GM12878 (cell line): ENCODE measurements around the gene RCCD1. TPM values are rescaled to one million over a fixed set of nuclear protein-coding genes. Genes with fewer than 3 reads are reported as not detected.

Experiments used
- ATAC-seq: fragments of 200-7000 bp; cut with Tn5 transposase; 3 replicates; pipeline ENCODE4 v1.9.1; 2020; ENCODE audit warnings: mild to moderate bottlenecking, moderate library complexity
- BruUV-seq: library from RNA; stranded (reverse); fragments of 400-500 nt; replicated peaks from 2 replicates; lab custom pipeline; 2021; lab: Mats Ljungman, UMichigan
- CTCF ChIA-PET: fragments of 300-600 bp; sonication (Branson Sonifier 250); formaldehyde crosslinking; extraction: SDS; loops from one replicate; lab custom pipeline; 2021; ENCODE audit warnings: inconsistent platforms; lab: Yijun Ruan, JAX
- POLR2A ChIA-PET: fragments of 350-600 bp; formaldehyde crosslinking; extraction: SDS; loops from one replicate; lab custom pipeline; 2021; ENCODE audit warnings: inconsistent platforms; lab: Charles Lee
- RAD21 ChIA-PET: fragments of 300-600 bp; sonication (Branson Sonifier 250); formaldehyde crosslinking; loops from one replicate; lab custom pipeline; 2023; ENCODE audit warnings: antibody characterized with exemption; ENCODE audit not compliant: unreplicated experiment; lab: Charles Lee
- SMC1A ChIA-PET: fragments of 300-600 bp; sonication (Branson Sonifier 250); formaldehyde crosslinking; loops from one replicate; lab custom pipeline; 2023; ENCODE audit not compliant: unreplicated experiment, uncharacterized antibody; lab: Charles Lee
- DNase-seq: peaks from one replicate; pipeline ENCODE4 v3.0.0-alpha.2; 2011; ENCODE audit warnings: low read depth, low spot score
- FAIRE-seq: peaks from 3 replicates; lab custom pipeline; 2011; peaks lifted over from hg19 to GRCh38; lab: Jason Lieb, UNC
- H2AFZ ChIP-seq: 2 replicates; pipeline ENCODE4 v1.6.0; 2011; ENCODE audit warnings: low read depth, low read length, control low read depth; ENCODE audit not compliant: control insufficient read depth
- H3K27ac ChIP-seq: 2 replicates; pipeline ENCODE4 v1.5.1; 2011; ENCODE audit warnings: control low read depth; ENCODE audit not compliant: control insufficient read depth, insufficient read depth
- H3K27me3 ChIP-seq, 2 experiments: replicated peaks in 1 of 2; 2 replicates each; pipeline versions ENCODE4 v1.6.0 to v1.6.1; 2011; ENCODE audit warnings: low read length in 1 of 2; ENCODE audit not compliant: control insufficient read depth in 2 of 2, insufficient read depth in 2 of 2
- H3K36me3 ChIP-seq, 2 experiments: 2 replicates each; pipeline ENCODE4 v1.5.1; 2011; ENCODE audit warnings: low read length in 1 of 2; ENCODE audit not compliant: control insufficient read depth in 2 of 2, insufficient read depth in 2 of 2
- H3K4me1 ChIP-seq: 2 replicates; pipeline ENCODE4 v1.6.1; 2011; ENCODE audit warnings: mild to moderate bottlenecking, low read length, moderate library complexity, mixed read lengths; ENCODE audit not compliant: control insufficient read depth, insufficient read depth
- H3K4me2 ChIP-seq: 2 replicates; pipeline ENCODE4 v1.6.0; 2011; ENCODE audit warnings: control low read depth; ENCODE audit not compliant: control insufficient read depth, insufficient read depth
- H3K4me3 ChIP-seq: fragments of 200-600 bp; sonication (generic); 2 replicates; pipeline ENCODE4 v1.5.1; 2016
- H3K79me2 ChIP-seq: 2 replicates; pipeline ENCODE4 v1.6.0; 2011; ENCODE audit warnings: low read length; ENCODE audit not compliant: control insufficient read depth, insufficient read depth
- H3K9ac ChIP-seq: 2 replicates; pipeline ENCODE4 v1.8.0; 2011; ENCODE audit warnings: low read length, control low read depth, mixed read lengths; ENCODE audit not compliant: control insufficient read depth, insufficient read depth
- H3K9me3 ChIP-seq: replicated peaks from 3 replicates; pipeline ENCODE4 v1.5.1; 2011; ENCODE audit warnings: mild to moderate bottlenecking, low read length; ENCODE audit not compliant: control insufficient read depth, insufficient read depth
- H4K20me1 ChIP-seq: 2 replicates; pipeline ENCODE4 v1.6.0; 2011; ENCODE audit not compliant: control insufficient read depth, insufficient read depth
- EED ChIP-seq: sonication (generic); IDR thresholded peaks from 2 replicates; pipeline ENCODE4 v1.6.1; 2016; ENCODE audit warnings: antibody characterized with exemption, low read depth
- HCFC1 ChIP-seq: fragments of 150-350 bp; IDR thresholded peaks from 2 replicates; pipeline ENCODE4 v1.6.1; 2014; ENCODE audit warnings: low read length
- KDM1A ChIP-seq: fragments of 200-600 bp; sonication (generic); IDR thresholded peaks from 2 replicates; pipeline ENCODE4 v1.6.1; 2016; ENCODE audit warnings: borderline replicate concordance
- MEF2B ChIP-seq: fragments of 450-650 bp; IDR thresholded peaks from 2 replicates; pipeline ENCODE4 v1.6.1; 2018; ENCODE audit warnings: mild to moderate bottlenecking, moderate library complexity; ENCODE audit not compliant: partially characterized antibody, poor library complexity, severe bottlenecking
- NRF1 ChIP-seq: conservative IDR thresholded peaks from 2 replicates; pipeline ENCODE4 v1.6.1; 2011; ENCODE audit warnings: mild to moderate bottlenecking, low read depth, low read length, improper control_type of control experiment
- SREBF1 ChIP-seq: IDR thresholded peaks from 2 replicates; pipeline ENCODE4 v1.6.1; 2012; ENCODE audit warnings: mild to moderate bottlenecking, low read length
- SUPT20H ChIP-seq: IDR thresholded peaks from 2 replicates; pipeline ENCODE4 v1.6.1; 2011; ENCODE audit warnings: low read depth, mild to moderate bottlenecking, low read length, moderate library complexity, borderline replicate concordance; ENCODE audit not compliant: control insufficient read depth
- TCF3 ChIP-seq: IDR thresholded peaks from 2 replicates; pipeline ENCODE4 v1.6.1; 2012; ENCODE audit warnings: low read depth, mild to moderate bottlenecking, low read length, borderline replicate concordance; ENCODE audit not compliant: insufficient read depth
- ZNF622 ChIP-seq: fragments of 450-650 bp; IDR thresholded peaks from 2 replicates; pipeline ENCODE4 v1.6.1; 2017; ENCODE audit warnings: mild to moderate bottlenecking, inconsistent platforms
- WGBS: methylation state at CpG from one replicate; pipeline ENCODE4 v1.1.6; 2016; ENCODE audit warnings: low lambda C conversion rate; ENCODE audit not compliant: insufficient replicate concordance, insufficient coverage; ENCODE audit errors: missing lambda C conversion rate; 5-methylcytosine and 5-hydroxymethylcytosine counted together
- in situ Hi-C: fragments of 300-500 bp; cut with MboI; formaldehyde crosslinking; loops from 9 replicates; pipeline ENCODE4 v1.14.3; 2018; ENCODE audit warnings: mixed read lengths
- intact Hi-C: fragments of 100-400 bp; cut with micrococcal nuclease; formaldehyde crosslinking; loops from one replicate; pipeline ENCODE4 v1.14.2; 2022; ENCODE audit not compliant: unreplicated experiment
- polyA plus RNA-seq, 11 experiments: library from polyadenylated mRNA; depleted of rRNA in 4 of 11; unstranded in 6 of 11; stranded (reverse) in 5 of 11; fragments of >200 nt; fragmentation: Nextera tagmentation in 4 of 11; fragmentation: Illumina TruSeq in 1 of 11; extraction: Ambion mirVana in 4 of 11; extraction: Trizol in 1 of 11; gene quantifications; 1 replicate in 1 of 11; 2 replicates in 10 of 11; pipeline versions ENCODE4 v1.2.1 to v1.2.3, GENCODE V29; 2011 to 2016; ENCODE audit warnings: inconsistent platforms in 2 of 11, missing spikeins in 2 of 11, low read depth in 1 of 11
- total RNA-seq, 4 experiments: library from RNA; depleted of rRNA in 3 of 4; stranded (reverse); fragments of >200 nt in 3 of 4; fragmentation: Illumina TruSeq in 1 of 4; extraction: Trizol in 1 of 4; gene quantifications; 2 replicates each; pipeline versions ENCODE4 v1.2.1 to v1.2.3, GENCODE V29; 2013 to 2021
- TF ChIP-seq, protein P1 (sequence below): fragments of 450-650 bp; IDR thresholded peaks from 2 replicates; pipeline ENCODE4 v1.6.1; 2017; ENCODE audit warnings: mild to moderate bottlenecking, low read depth, inconsistent platforms; ENCODE audit not compliant: poor library complexity, severe bottlenecking
- TF ChIP-seq, protein P2 (sequence below): IDR thresholded peaks from 2 replicates; pipeline ENCODE4 v1.6.1; 2011; ENCODE audit warnings: low read depth, mild to moderate bottlenecking, low read length, moderate library complexity, borderline replicate concordance; ENCODE audit errors: extremely low read depth

RCCD1 gene
- total and polyA plus RNA-seq, 10 of the 15 experiments (the other 5 are each of a cell fraction or from before 2014, with no cell fraction given), result 5.2 to 30.4 (median 20.9) TPM

DNA sequence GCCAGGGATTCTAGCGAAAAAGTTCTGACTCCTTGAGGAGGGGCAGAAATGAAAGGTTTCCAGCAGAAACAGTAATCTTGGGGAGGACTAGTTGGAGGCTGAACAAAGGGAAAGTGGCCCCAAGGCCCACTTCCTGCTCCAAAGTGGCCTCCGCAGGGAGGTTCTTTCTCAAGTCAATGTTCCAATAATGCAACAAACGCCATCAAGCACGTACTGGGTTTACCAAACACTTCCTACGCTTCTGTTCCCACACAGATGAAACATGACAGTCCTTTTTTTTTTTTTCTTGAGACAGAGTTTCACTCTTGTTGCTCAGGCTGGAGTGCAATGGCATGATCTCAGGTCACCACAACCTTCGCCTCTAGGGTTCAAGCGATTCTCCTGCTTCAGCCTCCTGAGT lies 9.6 kb upstream of the RCCD1 start:
- DNase-seq (no peak), ATAC-seq (no peak), FAIRE-seq (no peak)
- Histone ChIP-seq H3K4me2 (no peak overlapping the region), H3K4me3 (no peak overlapping the region), H3K4me1 (no peaks in the 10 kb centered on the region), H3K27ac (no peak overlapping the region), H3K27me3 (no peaks in the 10 kb centered on the region), H2AFZ (no peak overlapping the region), H3K9ac (no peak overlapping the region), H3K9me3 (no peaks in the 10 kb centered on the region), H4K20me1 (no peaks in the 10 kb centered on the region), H3K79me2 (no peaks in the 10 kb centered on the region), H3K36me3 (peaks cover 19 to 41% of the 10 kb centered on the region in 2 experiments)
- WGBS, result 94% methylated on average over 7 of the region's 7 CpGs
- no TSS peak for BruUV-seq
- TF ChIP-seq, protein P1, sequence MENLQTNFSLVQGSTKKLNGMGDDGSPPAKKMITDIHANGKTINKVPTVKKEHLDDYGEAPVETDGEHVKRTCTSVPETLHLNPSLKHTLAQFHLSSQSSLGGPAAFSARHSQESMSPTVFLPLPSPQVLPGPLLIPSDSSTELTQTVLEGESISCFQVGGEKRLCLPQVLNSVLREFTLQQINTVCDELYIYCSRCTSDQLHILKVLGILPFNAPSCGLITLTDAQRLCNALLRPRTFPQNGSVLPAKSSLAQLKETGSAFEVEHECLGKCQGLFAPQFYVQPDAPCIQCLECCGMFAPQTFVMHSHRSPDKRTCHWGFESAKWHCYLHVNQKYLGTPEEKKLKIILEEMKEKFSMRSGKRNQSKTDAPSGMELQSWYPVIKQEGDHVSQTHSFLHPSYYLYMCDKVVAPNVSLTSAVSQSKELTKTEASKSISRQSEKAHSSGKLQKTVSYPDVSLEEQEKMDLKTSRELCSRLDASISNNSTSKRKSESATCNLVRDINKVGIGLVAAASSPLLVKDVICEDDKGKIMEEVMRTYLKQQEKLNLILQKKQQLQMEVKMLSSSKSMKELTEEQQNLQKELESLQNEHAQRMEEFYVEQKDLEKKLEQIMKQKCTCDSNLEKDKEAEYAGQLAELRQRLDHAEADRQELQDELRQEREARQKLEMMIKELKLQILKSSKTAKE, result no peak
- TF ChIP-seq EED, result no peak
- no peak for TF ChIP-seq SREBF1
- SMC1A ChIA-PET, result no interaction called here
- POLR2A ChIA-PET, result no interaction called here
- RAD21 ChIA-PET, result no interaction called here
- intact Hi-C loops, result no loop called here
- in situ Hi-C loops, result no loop called here
- CTCF ChIA-PET, result interaction anchor here (2.6 kb wide), 1 partner anchor 10 kb away, joined by 16 read pairs; the partner anchor contains the start of gene UNC45A

DNA sequence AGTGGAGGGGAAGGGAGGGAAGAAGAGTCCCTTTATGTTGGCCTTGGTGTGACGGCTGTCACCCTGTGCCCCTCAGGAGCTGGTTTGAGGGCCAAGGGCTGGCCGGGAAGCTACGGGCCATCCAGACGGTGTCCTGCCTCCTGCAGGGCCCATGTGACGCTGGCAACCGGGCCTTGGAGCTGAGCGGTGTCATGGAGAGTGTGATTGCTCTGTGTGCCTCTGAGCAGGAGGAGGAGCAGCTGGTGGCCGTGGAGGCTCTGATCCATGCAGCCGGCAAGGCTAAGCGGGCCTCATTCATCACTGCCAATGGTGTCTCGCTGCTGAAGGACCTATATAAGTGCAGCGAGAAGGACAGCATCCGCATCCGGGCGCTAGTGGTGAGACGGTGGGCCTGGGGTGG lies 8.1 kb upstream of the RCCD1 start:
- no TSS peak for BruUV-seq
- intact Hi-C loops, result no loop called here
- in situ Hi-C loops, result no loop called here
- Histone ChIP-seq H4K20me1 (no peaks in the 10 kb centered on the region), H3K4me1 (no peaks in the 10 kb centered on the region), H3K79me2 (no peaks in the 10 kb centered on the region), H3K4me3 (no peak overlapping the region), H3K4me2 (no peak overlapping the region), H3K36me3 (peaks cover 21 to 29% of the 10 kb centered on the region in 2 experiments), H3K9me3 (no peaks in the 10 kb centered on the region), H3K9ac (no peak overlapping the region), H2AFZ (no peak overlapping the region), H3K27ac (no peak overlapping the region), H3K27me3 (no peaks in the 10 kb centered on the region)
- 98% methylated on average over 16 of the region's 16 CpGs for WGBS
- TF ChIP-seq SUPT20H (no peak), TCF3 (no peak), KDM1A (no peak), MEF2B (no peak), ZNF622 (no peak), NRF1 (no peak), HCFC1 (no peak)
- TF ChIP-seq, protein P2, sequence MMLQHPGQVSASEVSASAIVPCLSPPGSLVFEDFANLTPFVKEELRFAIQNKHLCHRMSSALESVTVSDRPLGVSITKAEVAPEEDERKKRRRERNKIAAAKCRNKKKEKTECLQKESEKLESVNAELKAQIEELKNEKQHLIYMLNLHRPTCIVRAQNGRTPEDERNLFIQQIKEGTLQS, result no peak
- RAD21 ChIA-PET, result no interaction called here
- DNase-seq (no peak), ATAC-seq (no peak), FAIRE-seq (no peak)
- CTCF ChIA-PET, result no interaction called here
- POLR2A ChIA-PET, result no interaction called here
- SMC1A ChIA-PET, result interaction anchor here (0.6 kb wide), 1 partner anchor 415 kb away, joined by 4 read pairs; no protein-coding TSS in a partner anchor
